NCI-H1105 (cell line): ENCODE measurements around the gene SLC47A2.

ENCODE experiments used
- DNase-seq: peaks from one replicate; lab custom pipeline; 2025; lab: John Stamatoyannopoulos, UW

The SLC47A2 gene

GRCh38 chr17:19747159-19747719, 30.9 kb upstream of the SLC47A2 start:
- no peak for DNase-seq

- no peak for DNase-seq
Measured at GRCh38 chr17:19746517-19746916, 30.1 kb upstream of the SLC47A2 start.

- peak; percentile 75 for DNase-seq
Measured at GRCh38 chr17:19744922-19745757, 28.8 kb upstream of the SLC47A2 start.

GRCh38 chr17:19744492-19744891, 28.1 kb upstream of the SLC47A2 start:
- no peak for DNase-seq

- no peak for DNase-seq
Measured at GRCh38 chr17:19743101-19744100, 27.0 kb upstream of the SLC47A2 start.

- DNase-seq, result no peak
Measured at GRCh38 chr17:19742495-19742894, 26.1 kb upstream of the SLC47A2 start.

GRCh38 chr17:19741832-19742457, 25.6 kb upstream of the SLC47A2 start:
- no peak for DNase-seq

GRCh38 chr17:19740933-19741332, 24.5 kb upstream of the SLC47A2 start:
- no peak for DNase-seq

- DNase-seq, result no peak
Measured at GRCh38 chr17:19739241-19740201, 23.1 kb upstream of the SLC47A2 start.

GRCh38 chr17:19738757-19739156, 22.4 kb upstream of the SLC47A2 start:
- DNase-seq, result no peak

- no peak for DNase-seq
Measured at GRCh38 chr17:19738073-19738449, 21.7 kb upstream of the SLC47A2 start.

- no peak for DNase-seq
Measured at GRCh38 chr17:19737305-19738072, 21.1 kb upstream of the SLC47A2 start.

GRCh38 chr17:19736071-19736470, 19.7 kb upstream of the SLC47A2 start:
- no peak for DNase-seq

GRCh38 chr17:19733953-19734526, 17.7 kb upstream of the SLC47A2 start:
- DNase-seq, result no peak

- DNase-seq, result no peak
Measured at GRCh38 chr17:19731626-19732025, 15.2 kb upstream of the SLC47A2 start.

GRCh38 chr17:19730843-19731242, 14.5 kb upstream of the SLC47A2 start:
- no peak for DNase-seq

- no peak for DNase-seq
Measured at GRCh38 chr17:19729900-19730299, 13.5 kb upstream of the SLC47A2 start.

- DNase-seq, result peak; percentile 95
Measured at GRCh38 chr17:19728084-19728495, 11.7 kb upstream of the SLC47A2 start.

GRCh38 chr17:19727501-19728078, 11.2 kb upstream of the SLC47A2 start:
- peak; percentile 58 for DNase-seq
